ENCODE measurements around the gene HYAL2. TPM values are rescaled to one million over a fixed set of nuclear protein-coding genes. Genes with fewer than 3 reads are reported as not detected.

Gene HYAL2
- polyA plus RNA-seq, 4 donors: 11.0 to 124 (median 23.6) TPM

DNA sequence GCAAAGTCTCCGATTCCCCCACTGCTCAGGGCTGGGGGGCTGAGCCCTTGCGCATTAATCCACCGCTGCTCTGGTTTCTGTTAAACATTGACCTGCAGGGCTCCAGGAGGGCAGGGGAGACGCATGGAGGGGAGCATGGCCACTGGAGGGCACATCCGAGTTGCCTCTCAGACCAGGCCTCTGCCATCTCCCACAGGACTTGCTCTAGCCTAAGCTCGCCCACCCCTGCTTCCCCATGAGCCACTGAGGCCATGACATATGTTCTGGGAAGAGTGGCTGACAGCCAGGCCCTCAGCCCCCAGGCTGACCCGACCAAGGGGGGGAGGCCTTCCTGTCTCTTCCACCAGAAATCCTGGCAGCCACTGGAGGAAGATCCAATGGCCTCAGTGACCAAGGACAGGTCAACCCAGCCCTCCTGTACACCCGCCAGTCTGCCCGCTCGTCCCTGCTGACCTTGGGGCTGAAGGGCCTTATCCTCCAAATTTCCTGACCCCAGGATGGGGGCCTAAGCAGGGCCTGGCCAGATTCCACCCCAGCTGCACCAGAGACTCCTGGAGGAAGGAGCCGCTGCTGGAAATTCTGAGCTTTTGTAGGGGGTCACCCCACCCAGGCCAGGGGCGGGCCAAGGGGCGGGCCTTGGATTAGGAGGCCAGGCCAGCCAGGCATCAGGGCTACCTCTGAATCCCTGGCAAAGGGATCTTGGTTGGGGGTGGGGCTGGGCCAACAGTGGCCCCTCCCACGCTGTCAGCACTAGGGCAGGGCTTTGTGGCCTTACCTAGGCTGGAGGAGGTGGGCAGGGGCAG lies 19.3 kb downstream of the HYAL2 start, which contains the start of gene HYAL1:
Gene HYAL1, minus strand, starts transcription at position 562 of the 803 bp plus-strand sequence. CDS start 618 bp downstream, outside the sequence.
- peaks cover 7 to 42% (median 9%) of the 10 kb centered on the region in 3 donors for H3K4me1 ChIP-seq (ENCODE audit: control insufficient read depth in 3 of 3, insufficient read depth in 2 of 3, low read depth in 1 of 3, low read length in 2 of 3)
- peaks cover 0 to 8% of the 10 kb centered on the region in 2 donors for H3K9me3 ChIP-seq (ENCODE audit: control insufficient read depth in 2 of 2, insufficient read depth in 1 of 2, low read depth in 1 of 2, low read length in 1 of 2)
- peak within 1 kb of the TSS in 2 of 3 donors; percentile 37 to 67 for H3K27ac ChIP-seq (ENCODE audit: low read depth in 1 of 3, low read length in 2 of 3)
- H3K27me3 ChIP-seq (ENCODE audit: control insufficient read depth in 3 of 3, insufficient read depth in 3 of 3, low read length in 3 of 3): no peaks in the 10 kb centered on the region
- DNase-seq (peak; percentile 48 to 75), FAIRE-seq (no peak)
- H3K4me3 ChIP-seq (ENCODE audit: low read depth in 1 of 3, low read length in 3 of 3): no peak within 1 kb of the TSS
- WGBS, 3 donors: 49 to 70% (median 54%) methylated on average over 13 to 14 of the region's 14 CpGs
- H3K36me3 ChIP-seq (ENCODE audit: control insufficient read depth in 3 of 3, insufficient read depth in 2 of 3, low read depth in 1 of 3, low read length in 3 of 3): peaks cover 0 to 2% (median 0%) of the 10 kb centered on the region in 3 donors

DNA sequence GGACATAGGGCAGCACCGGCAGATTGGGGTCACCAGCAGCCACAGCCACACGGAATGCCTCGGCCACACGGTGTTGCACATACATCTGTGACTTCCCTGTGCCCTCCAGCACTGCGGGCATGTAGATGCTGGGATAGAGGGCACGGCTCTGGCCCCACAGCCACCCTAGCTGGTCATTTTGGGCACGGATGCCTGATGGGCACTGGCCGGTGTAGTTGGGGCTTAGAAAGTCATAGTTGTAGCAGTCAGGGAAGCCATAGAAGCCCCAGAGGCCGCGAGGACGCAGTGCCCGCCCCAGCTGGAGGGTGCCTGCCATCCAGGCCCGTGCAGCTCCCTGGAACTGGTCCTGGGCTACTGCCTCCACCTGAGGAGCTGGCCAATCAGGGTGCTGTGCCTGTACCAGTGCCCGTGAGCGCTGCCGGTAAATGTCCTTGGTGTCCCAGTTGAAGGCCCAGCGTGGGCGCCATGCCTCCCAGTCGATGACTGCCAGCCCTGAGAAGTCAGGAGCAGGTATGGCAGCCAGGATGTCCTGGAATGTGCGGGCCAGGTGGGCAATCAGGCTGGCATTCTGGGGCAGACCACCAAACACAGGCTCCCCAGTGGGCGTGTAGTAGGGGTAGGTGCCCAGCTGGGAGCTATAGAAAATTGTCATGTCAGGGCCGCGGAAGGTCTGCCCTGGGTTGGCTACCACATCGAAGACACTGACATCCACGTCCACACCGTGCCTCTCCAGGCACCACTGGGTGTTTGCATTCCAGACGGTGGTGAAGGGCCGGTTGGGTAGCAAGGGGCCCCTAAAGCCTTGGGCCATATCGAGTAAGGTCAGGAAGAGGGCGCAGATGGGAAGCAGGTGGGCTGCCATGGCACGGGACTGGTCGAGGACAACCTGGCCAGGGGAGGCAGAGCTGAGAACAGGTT lies 20.2 kb downstream of the HYAL2 start:
- H3K4me1 ChIP-seq (ENCODE audit: control insufficient read depth in 3 of 3, insufficient read depth in 2 of 3, low read depth in 1 of 3, low read length in 2 of 3): peaks cover 7 to 47% (median 9%) of the 10 kb centered on the region in 3 donors
- no peaks in the 10 kb centered on the region for H3K9me3 ChIP-seq (ENCODE audit: control insufficient read depth in 2 of 2, insufficient read depth in 1 of 2, low read depth in 1 of 2, low read length in 1 of 2)
- no peak overlapping the region for H3K4me3 ChIP-seq (ENCODE audit: low read depth in 1 of 3, low read length in 3 of 3)
- H3K27ac ChIP-seq (ENCODE audit: low read depth in 1 of 3, low read length in 2 of 3): peak overlapping the region in 2 of 3 donors; percentile 37 to 67
- DNase-seq: no peak
- no peaks in the 10 kb centered on the region for H3K27me3 ChIP-seq (ENCODE audit: control insufficient read depth in 3 of 3, insufficient read depth in 3 of 3, low read length in 3 of 3)
- H3K36me3 ChIP-seq (ENCODE audit: control insufficient read depth in 3 of 3, insufficient read depth in 2 of 3, low read depth in 1 of 3, low read length in 3 of 3): peaks cover 0 to 6% (median 0%) of the 10 kb centered on the region in 3 donors
- FAIRE-seq: no peak
- 87 to 91% (median 88%) methylated on average over 29 to 32 of the region's 32 CpGs for WGBS, 3 donors

GRCh38 chr3:50300681-50301254 lies 21.8 kb downstream of the HYAL2 start:
- WGBS, 3 donors: 83 to 93% (median 84%) methylated on average over 6 of the region's 6 CpGs
- Histone ChIP-seq H3K27me3 (ENCODE audit: control insufficient read depth in 3 of 3, insufficient read depth in 3 of 3, low read length in 3 of 3) (no peaks in the 10 kb centered on the region), H3K4me3 (ENCODE audit: low read depth in 1 of 3, low read length in 3 of 3) (peak overlapping the region in 1 of 3 donors; percentile 47), H3K27ac (ENCODE audit: low read depth in 1 of 3, low read length in 2 of 3) (peak overlapping the region in 2 of 3 donors; percentile 84 to 91), H3K4me1 (ENCODE audit: control insufficient read depth in 3 of 3, insufficient read depth in 2 of 3, low read depth in 1 of 3, low read length in 2 of 3) (peaks cover 7 to 47% (median 9%) of the 10 kb centered on the region in 3 donors), H3K9me3 (ENCODE audit: control insufficient read depth in 2 of 2, insufficient read depth in 1 of 2, low read depth in 1 of 2, low read length in 1 of 2) (no peaks in the 10 kb centered on the region), H3K36me3 (ENCODE audit: control insufficient read depth in 3 of 3, insufficient read depth in 2 of 3, low read depth in 1 of 3, low read length in 3 of 3) (peaks cover 0 to 22% (median 0%) of the 10 kb centered on the region in 3 donors)
- FAIRE-seq (no peak), DNase-seq (no peak)

- DNase-seq: peak; percentile 39 to 58
- FAIRE-seq: no peak
Observed at GRCh38 chr3:50299929-50300680, 22.4 kb downstream of the HYAL2 start.

GRCh38 chr3:50299638-50299928 lies 23.0 kb downstream of the HYAL2 start:
- WGBS, 3 donors: 0 to 1% (median 1%) methylated on average over 11 to 12 of the region's 12 CpGs
- peak overlapping the region in 2 of 3 donors; percentile 47 for H3K4me3 ChIP-seq (ENCODE audit: low read depth in 1 of 3, low read length in 3 of 3)
- FAIRE-seq: no peak
- H3K27ac ChIP-seq (ENCODE audit: low read depth in 1 of 3, low read length in 2 of 3): peak overlapping the region; percentile 82 to 91 (median 84)
- no peaks in the 10 kb centered on the region for H3K9me3 ChIP-seq (ENCODE audit: control insufficient read depth in 2 of 2, insufficient read depth in 1 of 2, low read depth in 1 of 2, low read length in 1 of 2)
- DNase-seq: no peak
- peaks cover 0 to 22% (median 0%) of the 10 kb centered on the region in 3 donors for H3K36me3 ChIP-seq (ENCODE audit: control insufficient read depth in 3 of 3, insufficient read depth in 2 of 3, low read depth in 1 of 3, low read length in 3 of 3)
- H3K27me3 ChIP-seq (ENCODE audit: control insufficient read depth in 3 of 3, insufficient read depth in 3 of 3, low read length in 3 of 3): no peaks in the 10 kb centered on the region
- peaks cover 7 to 47% (median 9%) of the 10 kb centered on the region in 3 donors for H3K4me1 ChIP-seq (ENCODE audit: control insufficient read depth in 3 of 3, insufficient read depth in 2 of 3, low read depth in 1 of 3, low read length in 2 of 3)

More at GRCh38 chr3:50299929-50300680, 22.4 kb downstream of the HYAL2 start:
- Histone ChIP-seq H3K9me3 (ENCODE audit: control insufficient read depth in 2 of 2, insufficient read depth in 1 of 2, low read depth in 1 of 2, low read length in 1 of 2) (no peaks in the 10 kb centered on the region), H3K27me3 (ENCODE audit: control insufficient read depth in 3 of 3, insufficient read depth in 3 of 3, low read length in 3 of 3) (no peaks in the 10 kb centered on the region), H3K36me3 (ENCODE audit: control insufficient read depth in 3 of 3, insufficient read depth in 2 of 3, low read depth in 1 of 3, low read length in 3 of 3) (peaks cover 0 to 22% (median 0%) of the 10 kb centered on the region in 3 donors), H3K4me3 (ENCODE audit: low read depth in 1 of 3, low read length in 3 of 3) (peak overlapping the region in 2 of 3 donors; percentile 47), H3K27ac (ENCODE audit: low read depth in 1 of 3, low read length in 2 of 3) (peak overlapping the region; percentile 82 to 91 (median 84)), H3K4me1 (ENCODE audit: control insufficient read depth in 3 of 3, insufficient read depth in 2 of 3, low read depth in 1 of 3, low read length in 2 of 3) (peaks cover 7 to 47% (median 9%) of the 10 kb centered on the region in 3 donors)
- 49 to 55% (median 50%) methylated on average over 12 of the region's 12 CpGs for WGBS, 3 donors

- Histone ChIP-seq H3K36me3 (ENCODE audit: control insufficient read depth in 3 of 3, insufficient read depth in 2 of 3, low read depth in 1 of 3, low read length in 3 of 3) (peaks cover 0 to 22% (median 0%) of the 10 kb centered on the region in 3 donors), H3K4me1 (ENCODE audit: control insufficient read depth in 3 of 3, insufficient read depth in 2 of 3, low read depth in 1 of 3, low read length in 2 of 3) (peaks cover 7 to 47% (median 9%) of the 10 kb centered on the region in 3 donors), H3K9me3 (ENCODE audit: control insufficient read depth in 2 of 2, insufficient read depth in 1 of 2, low read depth in 1 of 2, low read length in 1 of 2) (no peaks in the 10 kb centered on the region), H3K27me3 (ENCODE audit: control insufficient read depth in 3 of 3, insufficient read depth in 3 of 3, low read length in 3 of 3) (no peaks in the 10 kb centered on the region), H3K27ac (ENCODE audit: low read depth in 1 of 3, low read length in 2 of 3) (peak within 1 kb of the TSS; percentile 90 to 94 (median 91)), H3K4me3 (ENCODE audit: low read depth in 1 of 3, low read length in 3 of 3) (peak within 1 kb of the TSS in 2 of 3 donors; percentile 51 to 90)
- WGBS, 3 donors: 0 to 1% (median 0%) methylated on average over 50 to 61 of the region's 61 CpGs
- FAIRE-seq (peak; percentile 81), DNase-seq (peak; percentile 100)
Observed at GRCh38 chr3:50298836-50299637, 23.5 kb downstream of the HYAL2 start, which contains the start of the genes HYAL3 and NAA80. HYAL3 (minus strand) TSS chr3:50299405; CDS start chr3:50295602, 3,803 bp downstream. NAA80 (minus strand) TSS chr3:50299405; CDS start chr3:50297463, 1,942 bp downstream.
